Liver (tissue), 9 donors: ENCODE results near the gene PSMA1. TPM values are rescaled to one million over a fixed set of nuclear protein-coding genes. Genes with fewer than 3 reads are reported as not detected.

Experiments
- DNase-seq: peaks from one replicate; pipeline ENCODE4 v3.0.0-alpha.2; 2017; ENCODE audit warnings: low spot score
- H3K27ac ChIP-seq, 2 donors: one replicate each; pipeline ENCODE4 v1.7.0; 2013; ENCODE audit warnings: inconsistent platforms in 2 of 2, low read length in 2 of 2, control low read depth in 1 of 2, low read depth in 1 of 2, mild to moderate bottlenecking in 1 of 2
- H3K27me3 ChIP-seq, 4 donors: one replicate each; pipeline versions ENCODE4 v1.6.1 to v1.7.0; 2013; ENCODE audit warnings: low read length in 3 of 4, inconsistent platforms in 1 of 4, mild to moderate bottlenecking in 1 of 4, moderate library complexity in 1 of 4; ENCODE audit not compliant: control insufficient read depth in 4 of 4, insufficient read depth in 4 of 4
- H3K36me3 ChIP-seq, 4 donors: one replicate each; pipeline versions ENCODE4 v1.6.1 to v1.7.0; 2013; ENCODE audit warnings: low read length in 3 of 4, mild to moderate bottlenecking in 3 of 4, low read depth in 1 of 4, moderate library complexity in 1 of 4; ENCODE audit not compliant: control insufficient read depth in 4 of 4, insufficient read depth in 3 of 4
- H3K4me1 ChIP-seq, 4 donors: one replicate each; pipeline versions ENCODE4 v1.6.1 to v1.7.0; 2013; ENCODE audit warnings: low read length in 3 of 4, mild to moderate bottlenecking in 3 of 4, moderate library complexity in 1 of 4; ENCODE audit not compliant: control insufficient read depth in 4 of 4, insufficient read depth in 4 of 4
- H3K4me3 ChIP-seq, 3 donors: one replicate each; pipeline versions ENCODE4 v1.6.1 to v1.7.0; 2013; ENCODE audit warnings: low read length in 3 of 3, control low read depth in 1 of 3, low read depth in 1 of 3, mild to moderate bottlenecking in 1 of 3
- H3K9ac ChIP-seq, 2 donors: one replicate each; pipeline ENCODE4 v1.7.0; 2013; ENCODE audit warnings: low read length in 2 of 2, mild to moderate bottlenecking in 2 of 2, moderate library complexity in 2 of 2, control low read depth in 1 of 2, low read depth in 1 of 2
- H3K9me3 ChIP-seq, 4 donors: one replicate each; pipeline versions ENCODE4 v1.6.1 to v1.7.0; 2013; ENCODE audit warnings: low read length in 3 of 4; ENCODE audit not compliant: control insufficient read depth in 4 of 4
- ATF3 ChIP-seq: IDR thresholded peaks from 2 replicates; pipeline ENCODE4 v1.6.1; 2016; ENCODE audit warnings: antibody characterized with exemption
- CTCF ChIP-seq: fragments of 150-350 bp; IDR thresholded peaks from 2 replicates; pipeline ENCODE4 v1.5.1; 2017; ENCODE audit warnings: improper control_type of control experiment, low read depth, low read length; ENCODE audit not compliant: missing input control
- FOXA1 ChIP-seq: IDR thresholded peaks from 2 replicates; pipeline ENCODE4 v1.6.1; 2016; ENCODE audit warnings: antibody characterized with exemption
- FOXA2 ChIP-seq: IDR thresholded peaks from 2 replicates; pipeline ENCODE4 v1.6.1; 2016; ENCODE audit warnings: antibody characterized with exemption
- HNF4A ChIP-seq, 2 donors: conservative IDR thresholded peaks; 2 replicates each; pipeline ENCODE4 v1.6.1; 2016; ENCODE audit warnings: antibody characterized with exemption in 2 of 2, mild to moderate bottlenecking in 2 of 2
- HNF4G ChIP-seq: IDR thresholded peaks from 2 replicates; pipeline ENCODE4 v1.6.1; 2016; ENCODE audit warnings: antibody characterized with exemption
- JUND ChIP-seq, 2 donors: IDR thresholded peaks; 2 replicates each; pipeline ENCODE4 v1.6.1; 2016; ENCODE audit warnings: antibody characterized with exemption in 2 of 2
- MAX ChIP-seq: IDR thresholded peaks from 2 replicates; pipeline ENCODE4 v1.6.1; 2016; ENCODE audit warnings: antibody characterized with exemption
- RAD21 ChIP-seq, 2 donors: IDR thresholded peaks; 2 replicates each; pipeline ENCODE4 v1.6.1; 2016; ENCODE audit warnings: antibody characterized with exemption in 2 of 2, mild to moderate bottlenecking in 2 of 2
- RXRA ChIP-seq, 2 donors: IDR thresholded peaks; 2 replicates each; pipeline ENCODE4 v1.6.1; 2017 to 2018; ENCODE audit warnings: antibody characterized with exemption in 2 of 2, mild to moderate bottlenecking in 1 of 2
- SP1 ChIP-seq: IDR thresholded peaks from 2 replicates; pipeline ENCODE4 v1.6.1; 2018; ENCODE audit warnings: antibody characterized with exemption, mild to moderate bottlenecking
- TAF1 ChIP-seq: conservative IDR thresholded peaks from 2 replicates; pipeline ENCODE4 v1.6.1; 2016; ENCODE audit warnings: antibody characterized with exemption, mild to moderate bottlenecking
- YY1 ChIP-seq: IDR thresholded peaks from 2 replicates; pipeline ENCODE4 v1.6.1; 2016; ENCODE audit warnings: antibody characterized with exemption, mild to moderate bottlenecking
- WGBS: extraction: QIAGEN DNeasy Blood & Tissue Kit; methylation state at CpG from one replicate; pipeline ENCODE4 v1.1.7; 2013; 5-methylcytosine and 5-hydroxymethylcytosine counted together
- polyA plus RNA-seq, 2 donors: library from polyadenylated mRNA; stranded (reverse) in 1 of 2; unstranded in 1 of 2; fragments of 200-250 nt in 1 of 2; fragments of >200 nt in 1 of 2; fragmentation: Nextera tagmentation in 1 of 2; extraction: Ambion mirVana in 1 of 2; gene quantifications; one replicate each; pipeline versions ENCODE4 v1.2.1 to v1.2.3, GENCODE V29; 2013 to 2015
- total RNA-seq, 2 donors: library from RNA; depleted of rRNA; stranded (reverse); fragments of >200 nt; gene quantifications; one replicate each; pipeline ENCODE4 v1.2.3, GENCODE V29; 2014
- TF ChIP-seq, protein P1 (sequence below): IDR thresholded peaks from 2 replicates; pipeline ENCODE4 v1.6.1; 2016; ENCODE audit warnings: antibody characterized with exemption
- donor health status: healthy.
- donor health status: healthy.
- donor health status: healthy.
- donor health status: healthy.
- donor health status: healthy.

Gene PSMA1
- total and polyA plus RNA-seq, 4 donors: 76.5 to 191 (median 84.7) TPM

DNA sequence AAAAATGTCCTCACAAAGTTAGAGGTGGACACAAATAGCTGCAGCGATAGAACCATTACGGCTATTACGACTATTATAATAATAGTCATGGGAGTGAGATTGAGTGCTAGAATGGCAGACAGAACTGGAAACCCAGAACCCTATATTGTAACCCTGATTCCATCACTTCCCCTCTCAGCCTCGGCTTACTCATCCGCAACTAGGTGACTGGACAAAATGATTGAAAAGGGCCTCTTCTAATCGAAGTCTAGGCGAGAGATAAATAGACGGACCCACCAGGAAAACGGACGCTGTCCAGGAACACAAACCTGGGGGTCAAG lies 629 bp downstream of the PSMA1 start:
- DNase-seq: no peak
- peak overlapping the region; percentile 63 to 96 (median 93) for H3K4me3 ChIP-seq
- H3K9ac ChIP-seq: peak overlapping the region; percentile 96 to 97
- 1% methylated on average over 10 of the region's 10 CpGs for WGBS
- no peaks in the 10 kb centered on the region for H3K27me3 ChIP-seq
- peak overlapping the region; percentile 88 to 90 for H3K27ac ChIP-seq
- H3K4me1 ChIP-seq: peaks cover 0 to 16% (median 9%) of the 10 kb centered on the region in 4 donors
- peaks cover 7 to 17% (median 11%) of the 10 kb centered on the region in 4 donors for H3K36me3 ChIP-seq
- H3K9me3 ChIP-seq: no peaks in the 10 kb centered on the region
- TF ChIP-seq HNF4G (no peak), HNF4A (conservative IDR thresholded peaks at IDR 0.05) (no peak), ATF3 (no peak), SP1 (no peak), YY1 (no peak), FOXA2 (no peak), MAX (no peak), FOXA1 (no peak), TAF1 (no peak), CTCF (no peak), RAD21 (IDR thresholded peaks at IDR 0.05) (no peak), RXRA (IDR thresholded peaks at IDR 0.05) (no peak)

- TF ChIP-seq RXRA (IDR thresholded peaks at IDR 0.05) (no peak), TAF1 (no peak), RAD21 (IDR thresholded peaks at IDR 0.05) (no peak), CTCF (no peak), ATF3 (no peak), HNF4A (conservative IDR thresholded peaks at IDR 0.05) (no peak), JUND (IDR thresholded peaks at IDR 0.05) (no peak), FOXA1 (no peak), FOXA2 (no peak)
- TF ChIP-seq, protein P1, sequence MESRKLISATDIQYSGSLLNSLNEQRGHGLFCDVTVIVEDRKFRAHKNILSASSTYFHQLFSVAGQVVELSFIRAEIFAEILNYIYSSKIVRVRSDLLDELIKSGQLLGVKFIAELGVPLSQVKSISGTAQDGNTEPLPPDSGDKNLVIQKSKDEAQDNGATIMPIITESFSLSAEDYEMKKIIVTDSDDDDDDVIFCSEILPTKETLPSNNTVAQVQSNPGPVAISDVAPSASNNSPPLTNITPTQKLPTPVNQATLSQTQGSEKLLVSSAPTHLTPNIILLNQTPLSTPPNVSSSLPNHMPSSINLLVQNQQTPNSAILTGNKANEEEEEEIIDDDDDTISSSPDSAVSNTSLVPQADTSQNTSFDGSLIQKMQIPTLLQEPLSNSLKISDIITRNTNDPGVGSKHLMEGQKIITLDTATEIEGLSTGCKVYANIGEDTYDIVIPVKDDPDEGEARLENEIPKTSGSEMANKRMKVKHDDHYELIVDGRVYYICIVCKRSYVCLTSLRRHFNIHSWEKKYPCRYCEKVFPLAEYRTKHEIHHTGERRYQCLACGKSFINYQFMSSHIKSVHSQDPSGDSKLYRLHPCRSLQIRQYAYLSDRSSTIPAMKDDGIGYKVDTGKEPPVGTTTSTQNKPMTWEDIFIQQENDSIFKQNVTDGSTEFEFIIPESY: no peak
- H3K9ac ChIP-seq: peak overlapping the region; percentile 96 to 97
- no peaks in the 10 kb centered on the region for H3K9me3 ChIP-seq
- no peak for DNase-seq
- peaks cover 7 to 20% (median 16%) of the 10 kb centered on the region in 4 donors for H3K36me3 ChIP-seq
- WGBS: 69% methylated on average over 3 of the region's 3 CpGs
- H3K4me3 ChIP-seq: peak overlapping the region; percentile 63 to 96 (median 93)
- no peaks in the 10 kb centered on the region for H3K27me3 ChIP-seq
- H3K4me1 ChIP-seq: peaks cover 0 to 19% (median 12%) of the 10 kb centered on the region in 4 donors
- peak overlapping the region; percentile 88 to 90 for H3K27ac ChIP-seq
Measured at GRCh38 chr11:14518820-14519219, 1.4 kb downstream of the PSMA1 start.
